Duodenal mucosa (tissue), 2 donors: ENCODE data around the gene DOK7.

Source experiments
- H3K27ac ChIP-seq: one replicate; pipeline ENCODE4 v1.7.0; 2013; ENCODE audit warnings: low read depth, low read length
- H3K27me3 ChIP-seq, 2 donors: one replicate each; pipeline ENCODE4 v1.7.0; 2013; ENCODE audit warnings: low read length in 2 of 2, control low read depth in 1 of 2; ENCODE audit not compliant: insufficient read depth in 2 of 2, control insufficient read depth in 1 of 2
- H3K36me3 ChIP-seq, 2 donors: one replicate each; pipeline ENCODE4 v1.7.0; 2013; ENCODE audit warnings: low read length in 2 of 2, control low read depth in 1 of 2; ENCODE audit not compliant: insufficient read depth in 2 of 2, control insufficient read depth in 1 of 2
- H3K4me1 ChIP-seq, 2 donors: one replicate each; pipeline ENCODE4 v1.7.0; 2013; ENCODE audit warnings: low read length in 2 of 2, control low read depth in 1 of 2; ENCODE audit not compliant: insufficient read depth in 2 of 2, control insufficient read depth in 1 of 2
- H3K4me3 ChIP-seq, 2 donors: one replicate each; pipeline ENCODE4 v1.7.0; 2013; ENCODE audit warnings: low read length in 2 of 2, low read depth in 1 of 2
- H3K9ac ChIP-seq, 2 donors: one replicate each; pipeline ENCODE4 v1.7.0; 2013; ENCODE audit warnings: low read length in 2 of 2, low read depth in 1 of 2
- H3K9me3 ChIP-seq, 2 donors: one replicate each; pipeline ENCODE4 v1.7.0; 2013; ENCODE audit warnings: low read length in 2 of 2, control low read depth in 1 of 2; ENCODE audit not compliant: control insufficient read depth in 1 of 2

Gene DOK7

DNA sequence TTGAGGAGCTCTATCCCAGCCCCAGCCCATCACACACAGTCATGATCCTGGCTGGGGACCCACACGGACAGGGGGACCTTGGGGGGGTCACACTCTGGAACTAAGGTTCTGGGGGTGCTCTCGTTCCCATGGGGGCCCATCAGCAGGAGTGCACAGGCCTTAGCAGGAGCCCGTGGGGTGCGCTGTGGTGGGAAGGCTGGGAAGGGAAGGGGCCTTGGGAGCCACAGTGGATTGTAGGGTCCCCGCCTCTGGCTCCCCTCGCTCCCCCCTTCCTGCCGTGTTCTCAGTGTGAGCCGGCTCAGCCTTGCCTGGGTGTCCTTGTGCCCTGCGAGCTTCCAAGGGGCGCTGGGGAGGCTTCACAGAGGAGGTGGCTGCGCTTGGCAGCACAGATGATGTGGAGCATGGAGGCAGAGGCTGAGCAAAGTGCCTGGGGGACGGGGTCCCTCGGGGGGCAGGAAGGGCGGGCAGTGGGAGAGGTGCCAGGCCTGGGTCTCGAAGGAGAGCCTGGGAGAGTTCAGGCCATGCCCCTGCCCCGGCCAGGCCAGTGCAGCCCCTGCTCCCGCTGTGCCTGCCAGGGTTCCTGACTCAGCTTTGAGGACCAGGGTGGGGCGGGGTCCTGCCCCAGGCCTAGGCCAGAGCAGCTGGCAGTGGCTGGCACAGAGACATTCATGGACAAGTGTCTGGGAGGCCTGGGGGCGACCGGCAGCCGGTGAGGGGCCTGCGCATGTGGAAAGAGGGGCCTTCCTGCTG lies 26.9 kb upstream of the DOK7 start:
- H3K4me3 ChIP-seq = no peak overlapping the region
- peaks cover 0 to 4% of the 10 kb centered on the region in 2 donors for H3K36me3 ChIP-seq
- no peaks in the 10 kb centered on the region for H3K4me1 ChIP-seq
- H3K9ac ChIP-seq = no peak overlapping the region
- no peak overlapping the region for H3K27ac ChIP-seq
- H3K27me3 ChIP-seq = no peaks in the 10 kb centered on the region
- no peaks in the 10 kb centered on the region for H3K9me3 ChIP-seq

DNA sequence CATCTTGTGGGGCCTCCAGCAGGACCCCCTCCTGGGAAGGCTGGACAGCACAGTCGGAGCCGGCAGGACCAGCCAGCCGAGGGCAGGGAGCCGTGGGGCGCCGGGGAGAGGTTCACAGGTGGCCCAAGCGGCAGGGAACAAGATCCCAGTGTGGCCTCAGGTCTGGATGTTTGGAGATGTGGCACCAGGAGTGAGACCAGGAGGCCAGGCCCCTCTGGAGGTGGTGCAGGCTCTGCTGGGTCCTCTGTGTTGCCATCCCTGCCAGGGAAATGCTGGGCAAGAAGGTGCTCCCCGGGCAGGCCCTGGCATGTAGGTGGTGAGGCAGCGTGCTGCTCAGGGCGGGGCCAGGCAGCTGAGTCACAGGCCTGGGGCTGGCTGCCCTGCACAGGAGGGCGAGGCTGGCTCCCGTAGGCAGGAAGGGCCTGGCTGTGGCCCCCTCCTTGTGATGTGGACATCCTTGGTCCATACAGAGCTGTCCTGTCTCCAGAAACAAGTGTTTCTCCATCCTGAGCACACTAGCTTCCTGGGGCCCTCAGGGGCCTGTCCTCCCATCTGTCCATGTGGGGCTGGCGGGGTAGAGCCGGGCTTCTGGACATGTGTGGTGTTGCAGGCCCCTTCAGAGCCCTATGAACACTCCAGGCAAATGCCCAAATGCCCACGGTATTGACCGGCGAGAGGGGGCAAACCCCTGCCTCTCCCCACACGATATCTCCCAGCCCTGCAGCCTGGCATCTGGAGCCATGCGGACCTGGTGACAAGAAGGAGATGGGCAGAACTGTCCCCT lies 26.1 kb upstream of the DOK7 start:
- Histone ChIP-seq H3K4me3 (no peak overlapping the region), H3K9me3 (no peaks in the 10 kb centered on the region), H3K9ac (no peak overlapping the region), H3K27me3 (no peaks in the 10 kb centered on the region), H3K27ac (no peak overlapping the region), H3K36me3 (no peaks in the 10 kb centered on the region), H3K4me1 (no peaks in the 10 kb centered on the region)

DNA sequence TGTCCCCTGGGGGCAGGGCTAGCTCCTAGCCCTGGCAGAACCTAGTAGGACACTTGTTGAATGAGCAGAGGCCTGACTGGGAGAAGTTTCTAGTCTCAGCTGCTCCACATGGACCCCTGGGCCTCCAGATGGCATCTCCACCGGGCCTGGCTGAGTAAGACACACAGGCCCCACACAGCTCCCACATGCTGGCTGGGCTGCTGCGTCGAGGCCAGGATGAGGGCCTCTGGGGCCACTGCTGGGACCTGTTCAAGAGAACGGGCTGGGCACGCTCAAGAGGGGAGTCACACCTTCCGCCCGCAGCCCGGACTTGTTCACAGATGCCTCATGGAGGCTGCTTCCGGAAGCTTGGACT lies 25.5 kb upstream of the DOK7 start:
- no peak overlapping the region for H3K4me3 ChIP-seq

DNA sequence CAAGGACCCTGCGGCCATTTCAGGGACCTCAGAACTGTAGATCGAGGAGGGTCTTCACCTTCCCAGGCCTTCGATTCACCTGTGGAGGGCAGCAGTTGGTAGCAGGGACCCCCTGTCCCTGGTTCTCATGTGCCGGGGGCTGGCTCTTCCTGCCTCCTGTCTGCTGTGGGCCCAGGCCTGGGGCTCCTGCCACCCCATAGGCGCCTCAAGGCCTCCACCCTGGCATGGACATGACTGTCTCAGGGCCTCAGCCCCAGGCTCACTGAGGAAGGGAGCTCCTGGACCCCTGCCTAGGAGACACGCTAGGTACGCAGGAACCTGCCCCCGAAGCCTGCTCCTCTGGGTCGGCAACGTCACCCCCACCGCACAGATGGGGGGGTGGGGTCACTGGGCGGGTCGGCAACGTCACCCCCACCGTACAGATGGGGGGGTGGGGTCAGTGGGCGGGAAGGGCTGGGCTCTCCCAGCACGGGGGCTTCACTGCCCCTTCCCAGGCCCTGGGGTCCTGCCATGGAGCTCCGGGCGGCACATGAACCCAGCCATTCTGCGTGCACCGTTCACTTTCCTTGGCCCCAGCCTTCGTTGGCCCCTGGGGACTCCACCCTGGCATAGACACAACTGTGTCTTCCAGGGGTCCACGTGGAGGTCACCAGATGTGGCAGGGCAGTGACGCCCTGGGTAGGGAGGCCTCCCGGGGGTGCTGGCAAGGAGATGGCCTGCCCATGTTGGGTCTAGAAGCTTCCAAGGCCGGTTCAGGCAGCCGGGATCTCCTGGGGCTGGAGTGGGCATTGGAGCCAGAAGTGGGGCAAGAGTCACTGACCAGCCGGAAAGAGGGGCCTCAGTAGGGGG lies 24.9 kb upstream of the DOK7 start:
- Histone ChIP-seq H3K9ac (no peak overlapping the region), H3K4me3 (no peak overlapping the region), H3K27me3 (no peaks in the 10 kb centered on the region), H3K9me3 (no peaks in the 10 kb centered on the region), H3K27ac (no peak overlapping the region), H3K36me3 (no peaks in the 10 kb centered on the region), H3K4me1 (no peaks in the 10 kb centered on the region)

More for the DNA sequence above, 25.5 kb upstream of the DOK7 start:
- no peak overlapping the region for H3K9ac ChIP-seq
- H3K4me1 ChIP-seq = no peaks in the 10 kb centered on the region
- H3K36me3 ChIP-seq = no peaks in the 10 kb centered on the region
- H3K27ac ChIP-seq = no peak overlapping the region
- no peaks in the 10 kb centered on the region for H3K9me3 ChIP-seq
- H3K27me3 ChIP-seq = no peaks in the 10 kb centered on the region

DNA sequence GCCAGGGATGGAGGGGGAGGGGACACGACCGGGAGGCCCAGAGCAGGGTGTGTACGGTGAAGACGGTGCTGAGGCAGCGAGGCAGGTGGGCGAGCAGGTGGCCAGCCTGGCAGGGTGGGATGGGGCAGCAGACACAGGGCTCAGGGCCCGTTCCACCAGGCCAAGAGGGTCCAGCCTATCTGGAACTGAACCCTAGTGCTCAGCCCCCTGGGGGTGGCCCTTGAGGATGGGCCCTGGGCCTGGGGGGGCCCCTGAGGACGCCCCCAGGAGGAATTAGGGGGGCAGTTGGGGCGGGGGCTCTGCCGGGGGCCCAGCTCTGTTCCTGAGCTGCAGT lies 24.3 kb upstream of the DOK7 start:
- Histone ChIP-seq H3K36me3 (no peaks in the 10 kb centered on the region), H3K9me3 (no peaks in the 10 kb centered on the region), H3K27me3 (no peaks in the 10 kb centered on the region), H3K9ac (no peak overlapping the region), H3K4me1 (no peaks in the 10 kb centered on the region), H3K27ac (no peak overlapping the region), H3K4me3 (no peak overlapping the region)

DNA sequence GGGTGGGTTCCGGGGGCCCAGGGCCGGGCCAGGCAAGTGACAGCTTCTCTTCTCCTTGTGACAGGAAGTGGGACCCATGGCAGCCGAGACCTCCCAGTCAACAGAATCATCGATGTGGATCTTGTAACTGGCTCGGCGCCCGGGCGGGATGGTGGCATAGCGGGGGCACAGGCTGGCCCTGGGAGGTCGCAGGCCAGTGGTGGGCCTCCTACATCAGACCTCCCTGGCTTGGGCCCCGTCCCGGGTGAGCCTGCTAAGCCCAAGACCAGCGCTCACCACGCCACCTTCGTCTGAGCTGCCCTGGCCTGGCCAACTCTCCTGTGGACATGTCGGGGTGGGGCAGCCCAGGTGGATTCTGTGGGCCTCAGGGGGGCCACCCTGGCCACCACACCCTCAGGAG lies 23.7 kb upstream of the DOK7 start:
- Histone ChIP-seq H3K4me1 (no peaks in the 10 kb centered on the region), H3K36me3 (no peaks in the 10 kb centered on the region), H3K9me3 (no peaks in the 10 kb centered on the region), H3K4me3 (no peak overlapping the region), H3K9ac (no peak overlapping the region), H3K27me3 (no peaks in the 10 kb centered on the region), H3K27ac (no peak overlapping the region)

DNA sequence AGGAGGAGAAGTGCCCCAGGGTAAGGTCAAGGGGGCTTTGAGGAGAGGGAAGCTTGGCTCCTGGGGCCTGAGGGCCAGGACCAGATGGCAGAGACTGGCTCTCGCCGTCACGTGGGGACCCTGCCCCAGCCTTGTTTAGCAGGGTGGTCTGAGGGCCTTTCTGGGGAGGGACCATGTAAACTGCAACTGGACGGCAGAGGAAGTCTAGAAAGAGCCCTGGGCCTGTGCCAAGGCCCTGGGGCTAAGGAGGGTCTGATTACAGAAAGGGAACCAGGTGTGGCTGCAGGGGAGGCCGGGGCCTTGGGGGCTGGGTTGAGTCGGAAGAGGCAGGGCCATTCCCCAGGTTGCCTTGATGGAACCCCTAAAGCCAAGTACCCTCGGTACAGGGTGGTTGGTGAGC lies 23.1 kb upstream of the DOK7 start:
- H3K9ac ChIP-seq = no peak overlapping the region
- H3K27me3 ChIP-seq = no peaks in the 10 kb centered on the region
- H3K4me3 ChIP-seq = no peak overlapping the region
- no peak overlapping the region for H3K27ac ChIP-seq
- H3K4me1 ChIP-seq = no peaks in the 10 kb centered on the region
- no peaks in the 10 kb centered on the region for H3K36me3 ChIP-seq
- H3K9me3 ChIP-seq = no peaks in the 10 kb centered on the region

DNA sequence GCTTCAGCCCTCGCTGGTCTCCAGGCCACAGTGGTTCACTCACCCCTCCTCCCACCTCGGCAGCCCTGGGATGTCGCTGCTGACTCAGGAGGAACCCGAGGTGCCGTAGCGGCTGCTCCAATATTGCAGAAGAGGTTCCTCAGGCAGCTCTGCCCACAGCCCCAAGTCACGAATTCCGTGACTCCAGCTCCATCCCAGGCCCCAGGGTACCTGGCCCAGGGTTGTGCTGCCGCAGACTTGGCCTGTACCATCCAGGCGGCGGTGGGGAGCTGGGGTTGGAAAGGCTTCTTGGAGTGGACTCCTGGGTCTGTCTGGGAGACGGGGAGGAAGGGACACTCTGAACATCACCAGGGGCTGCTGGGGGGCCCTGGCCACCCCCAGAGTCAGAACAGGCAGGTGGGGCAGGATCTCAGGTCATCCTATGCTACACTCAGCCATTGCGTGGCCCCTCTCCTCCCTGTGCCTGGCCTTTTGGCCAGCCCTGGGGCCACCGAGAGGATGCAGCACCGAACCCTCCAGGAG lies 22.1 kb upstream of the DOK7 start:
- Histone ChIP-seq H3K9me3 (no peaks in the 10 kb centered on the region), H3K4me1 (no peaks in the 10 kb centered on the region), H3K4me3 (no peak overlapping the region), H3K27me3 (no peaks in the 10 kb centered on the region), H3K9ac (no peak overlapping the region), H3K36me3 (no peaks in the 10 kb centered on the region), H3K27ac (no peak overlapping the region)

DNA sequence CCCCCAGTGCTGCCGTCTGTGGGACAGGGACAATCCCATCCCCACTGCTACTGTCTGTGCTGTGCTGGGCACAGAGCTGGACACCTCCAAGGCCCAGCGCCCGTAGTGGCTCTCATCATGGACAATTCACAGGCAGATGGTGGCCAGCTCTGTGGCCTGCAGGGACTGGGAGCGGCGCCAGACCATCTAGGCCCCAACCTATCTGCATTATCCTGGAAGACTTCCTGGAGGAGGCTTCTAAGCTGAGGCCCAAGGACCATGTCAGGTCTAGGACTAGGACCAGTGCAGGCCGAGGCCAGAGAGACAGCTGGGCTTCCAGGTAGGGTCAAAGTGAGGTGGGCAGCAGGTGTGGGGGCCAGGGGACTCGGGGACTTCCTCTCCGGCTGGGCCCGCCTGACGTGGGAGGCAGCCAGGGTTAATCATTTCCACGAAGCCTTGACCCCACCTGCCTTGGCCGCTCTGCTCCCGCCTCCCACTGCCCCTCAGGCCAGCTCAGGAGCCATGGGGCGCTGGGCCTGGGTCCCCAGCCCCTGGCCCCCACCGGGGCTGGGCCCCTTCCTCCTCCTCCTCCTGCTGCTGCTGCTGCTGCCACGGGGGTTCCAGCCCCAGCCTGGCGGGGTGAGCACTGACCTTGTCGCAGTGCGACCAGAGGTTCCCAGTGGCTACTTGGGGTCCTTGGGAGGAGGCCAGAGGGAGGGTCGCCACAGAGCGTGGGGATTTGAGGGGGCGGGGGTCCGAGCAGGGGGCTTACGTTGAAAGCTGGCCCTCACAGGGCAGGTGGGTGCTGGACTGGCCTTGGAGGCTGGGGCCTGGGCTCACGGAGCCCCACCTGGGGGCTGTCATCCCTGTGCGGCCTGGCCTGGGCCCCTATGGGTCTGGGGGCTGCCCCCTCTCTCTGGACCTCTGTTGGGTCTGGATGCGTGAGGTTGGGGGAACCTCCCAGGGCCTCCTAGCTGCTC lies 21.3 kb upstream of the DOK7 start, which contains the start of gene HGFAC:
HGFAC (plus strand) TSS at position 468 of the 959 bp plus-strand sequence; CDS start at position 502, 34 bp downstream.
- Histone ChIP-seq H3K4me1 (no peaks in the 10 kb centered on the region), H3K9me3 (no peaks in the 10 kb centered on the region), H3K4me3 (no peak within 1 kb of the TSS), H3K27ac (no peak within 1 kb of the TSS), H3K27me3 (no peaks in the 10 kb centered on the region), H3K9ac (no peak within 1 kb of the TSS), H3K36me3 (no peaks in the 10 kb centered on the region)
